Measurements from ENCODE around the gene CD99. TPM values are rescaled to one million over a fixed set of nuclear protein-coding genes. Genes with fewer than 3 reads are reported as not detected.

CD99 gene
- total RNA-seq, 1 experiment from 2014 or later = 92.1 TPM

- Mint-ChIP-seq H3K27me3 (ENCODE audit: low read depth) (no peaks in the 10 kb centered on the region; the same call in 1 of the 2 replicates), H3K4me3 (no peak overlapping the region), H3K4me1 (peaks cover 5 to 7% of the 10 kb centered on the region in 2 experiments; a peak in 3 of 4 replicates), H3K36me3 (ENCODE audit: insufficient read depth in 1 of 3, low read depth in 3 of 3) (no peaks in the 10 kb centered on the region; a peak in 1 of 7 replicates), H3K9me3 (no peaks in the 10 kb centered on the region), H3K27ac (no peak overlapping the region)
- Histone ChIP-seq H3K18ac (ENCODE audit: insufficient read length, low read depth, low read length) (no peak overlapping the region), H3K4ac (ENCODE audit: low read depth, low read length) (no peak overlapping the region), H3K23ac (ENCODE audit: insufficient read length, low read depth, low read length) (no peak overlapping the region), H2BK120ac (ENCODE audit: low read depth, low read length, poor library complexity, severe bottlenecking) (no peak overlapping the region), H4K5ac (ENCODE audit: insufficient read length, low read depth, low read length) (no peak overlapping the region), H4K20me1 (ENCODE audit: control insufficient read depth, insufficient read depth, insufficient read length) (no peaks in the 10 kb centered on the region), H4K8ac (replicated peaks; ENCODE audit: insufficient read length, low read depth, low read length) (no peak overlapping the region), H3T11ph (ENCODE audit: low read length) (no peak overlapping the region), H2AK5ac (ENCODE audit: insufficient read length, low read length) (no peak overlapping the region), H3K79me1 (ENCODE audit: insufficient read depth, low read depth, low read length, poor library complexity, severe bottlenecking) (no peaks in the 10 kb centered on the region), H2BK20ac (ENCODE audit: low read depth, low read length, poor library complexity, severe bottlenecking) (no peak overlapping the region), H3K4me2 (ENCODE audit: insufficient read depth, insufficient read length, low read length) (no peak overlapping the region), H3K9ac (ENCODE audit: extremely low read depth, insufficient read length, low read length) (peak overlapping the region; percentile 4), H3K4me1 (ENCODE audit: insufficient read depth, low read length) (no peaks in the 10 kb centered on the region), H2AFZ (ENCODE audit: low read length) (no peak overlapping the region), H2BK15ac (ENCODE audit: low read depth, low read length) (no peak overlapping the region), H3K9me3 (ENCODE audit: control insufficient read depth, low read depth, low read length) (no peaks in the 10 kb centered on the region), H3K27me3 (ENCODE audit: insufficient read depth, low read length) (no peaks in the 10 kb centered on the region), H3K56ac (ENCODE audit: insufficient read length, low read depth, low read length) (no peak overlapping the region), H3K23me2 (ENCODE audit: insufficient read length, low read depth, low read length, poor library complexity, severe bottlenecking) (no peaks in the 10 kb centered on the region), H2BK12ac (ENCODE audit: insufficient read length, low read depth, low read length) (no peak overlapping the region), H2BK5ac (ENCODE audit: insufficient read length, low read length) (no peak overlapping the region), H4K91ac (ENCODE audit: insufficient read length, low read depth, low read length) (no peak overlapping the region), H3K79me2 (ENCODE audit: insufficient read depth, low read length) (no peaks in the 10 kb centered on the region), H3K27ac (ENCODE audit: insufficient read length, low read depth, low read length) (no peak overlapping the region), H3K14ac (ENCODE audit: insufficient read depth, low read length) (no peak overlapping the region)
- no peak for DNase-seq
- WGBS (ENCODE audit: extremely low coverage, insufficient read length, low lambda C conversion rate) = no CpG with 5 or more reads among the region's 7 CpGs
- TF ChIP-seq CTCF (conservative IDR thresholded peaks at IDR 0.05) = no peak
Observed at GRCh38 chrX:2665387-2666304, 25.4 kb upstream of the CD99 start.
